GM12878 (cell line): ENCODE data around the gene GLT6D1. TPM values are rescaled to one million over a fixed set of nuclear protein-coding genes. Genes with fewer than 3 reads are reported as not detected.

Source experiments
- ATAC-seq: fragments of 200-7000 bp; cut with Tn5 transposase; 3 replicates; pipeline ENCODE4 v1.9.1; 2020; ENCODE audit warnings: mild to moderate bottlenecking, moderate library complexity
- BruUV-seq: library from RNA; stranded (reverse); fragments of 400-500 nt; replicated peaks from 2 replicates; lab custom pipeline; 2021; lab: Mats Ljungman, UMichigan
- CTCF ChIA-PET: fragments of 300-600 bp; sonication (Branson Sonifier 250); formaldehyde crosslinking; extraction: SDS; loops from one replicate; lab custom pipeline; 2021; ENCODE audit warnings: inconsistent platforms; lab: Yijun Ruan, JAX
- POLR2A ChIA-PET: fragments of 350-600 bp; formaldehyde crosslinking; extraction: SDS; loops from one replicate; lab custom pipeline; 2021; ENCODE audit warnings: inconsistent platforms; lab: Charles Lee
- RAD21 ChIA-PET: fragments of 300-600 bp; sonication (Branson Sonifier 250); formaldehyde crosslinking; loops from one replicate; lab custom pipeline; 2023; ENCODE audit warnings: antibody characterized with exemption; ENCODE audit not compliant: unreplicated experiment; lab: Charles Lee
- SMC1A ChIA-PET: fragments of 300-600 bp; sonication (Branson Sonifier 250); formaldehyde crosslinking; loops from one replicate; lab custom pipeline; 2023; ENCODE audit not compliant: unreplicated experiment, uncharacterized antibody; lab: Charles Lee
- DNase-seq: peaks from one replicate; pipeline ENCODE4 v3.0.0-alpha.2; 2011; ENCODE audit warnings: low read depth, low spot score
- FAIRE-seq: peaks from 3 replicates; lab custom pipeline; 2011; peaks lifted over from hg19 to GRCh38; lab: Jason Lieb, UNC
- H2AFZ ChIP-seq: 2 replicates; pipeline ENCODE4 v1.6.0; 2011; ENCODE audit warnings: low read depth, low read length, control low read depth; ENCODE audit not compliant: control insufficient read depth
- H3K27ac ChIP-seq: 2 replicates; pipeline ENCODE4 v1.5.1; 2011; ENCODE audit warnings: control low read depth; ENCODE audit not compliant: control insufficient read depth, insufficient read depth
- H3K27me3 ChIP-seq, 2 experiments: replicated peaks in 1 of 2; 2 replicates each; pipeline versions ENCODE4 v1.6.0 to v1.6.1; 2011; ENCODE audit warnings: low read length in 1 of 2; ENCODE audit not compliant: control insufficient read depth in 2 of 2, insufficient read depth in 2 of 2
- H3K36me3 ChIP-seq, 2 experiments: 2 replicates each; pipeline ENCODE4 v1.5.1; 2011; ENCODE audit warnings: low read length in 1 of 2; ENCODE audit not compliant: control insufficient read depth in 2 of 2, insufficient read depth in 2 of 2
- H3K4me1 ChIP-seq: 2 replicates; pipeline ENCODE4 v1.6.1; 2011; ENCODE audit warnings: mild to moderate bottlenecking, low read length, moderate library complexity, mixed read lengths; ENCODE audit not compliant: control insufficient read depth, insufficient read depth
- H3K4me2 ChIP-seq: 2 replicates; pipeline ENCODE4 v1.6.0; 2011; ENCODE audit warnings: control low read depth; ENCODE audit not compliant: control insufficient read depth, insufficient read depth
- H3K4me3 ChIP-seq: fragments of 200-600 bp; sonication (generic); 2 replicates; pipeline ENCODE4 v1.5.1; 2016
- H3K79me2 ChIP-seq: 2 replicates; pipeline ENCODE4 v1.6.0; 2011; ENCODE audit warnings: low read length; ENCODE audit not compliant: control insufficient read depth, insufficient read depth
- H3K9ac ChIP-seq: 2 replicates; pipeline ENCODE4 v1.8.0; 2011; ENCODE audit warnings: low read length, control low read depth, mixed read lengths; ENCODE audit not compliant: control insufficient read depth, insufficient read depth
- H3K9me3 ChIP-seq: replicated peaks from 3 replicates; pipeline ENCODE4 v1.5.1; 2011; ENCODE audit warnings: mild to moderate bottlenecking, low read length; ENCODE audit not compliant: control insufficient read depth, insufficient read depth
- H4K20me1 ChIP-seq: 2 replicates; pipeline ENCODE4 v1.6.0; 2011; ENCODE audit not compliant: control insufficient read depth, insufficient read depth
- ATF3 ChIP-seq: IDR thresholded peaks from 2 replicates; pipeline ENCODE4 v1.6.1; 2011; ENCODE audit warnings: low read depth, mild to moderate bottlenecking, low read length, moderate library complexity, borderline replicate concordance; ENCODE audit errors: extremely low read depth
- CBX3 ChIP-seq: fragments of 200-600 bp; sonication (generic); IDR thresholded peaks from 2 replicates; pipeline ENCODE4 v1.6.1; 2016; ENCODE audit warnings: low read depth, borderline replicate concordance
- CREM ChIP-seq: IDR thresholded peaks from 2 replicates; pipeline ENCODE4 v1.6.1; 2014; ENCODE audit warnings: antibody characterized with exemption, low read depth
- HSF1 ChIP-seq: fragments of 150-350 bp; IDR thresholded peaks from 2 replicates; pipeline ENCODE4 v1.6.1; 2014; ENCODE audit warnings: mild to moderate bottlenecking, low read depth, low read length
- IKZF2 ChIP-seq, 2 experiments: fragments of 450-650 bp; IDR thresholded peaks; 2 replicates each; pipeline ENCODE4 v1.6.1; 2017; ENCODE audit warnings: mild to moderate bottlenecking in 2 of 2, moderate library complexity in 2 of 2
- JUND ChIP-seq: IDR thresholded peaks from 2 replicates; pipeline ENCODE4 v1.6.1; 2012; ENCODE audit warnings: low read depth, mild to moderate bottlenecking, low read length, improper control_type of control experiment, moderate library complexity
- NFXL1 ChIP-seq: fragments of 450-650 bp; IDR thresholded peaks from 2 replicates; pipeline ENCODE4 v1.6.1; 2017; ENCODE audit warnings: antibody characterized with exemption, mild to moderate bottlenecking, borderline replicate concordance
- SMAD1 ChIP-seq: fragments of 450-650 bp; IDR thresholded peaks from 2 replicates; pipeline ENCODE4 v1.6.1; 2018; ENCODE audit warnings: mild to moderate bottlenecking, low read depth; ENCODE audit not compliant: partially characterized antibody
- SMAD5 ChIP-seq: IDR thresholded peaks from 2 replicates; pipeline ENCODE4 v1.6.1; 2016; ENCODE audit warnings: antibody characterized with exemption, low read depth
- SREBF2 ChIP-seq: IDR thresholded peaks from 2 replicates; pipeline ENCODE4 v1.6.1; 2012; ENCODE audit warnings: mild to moderate bottlenecking, low read length
- WRNIP1 ChIP-seq: IDR thresholded peaks from 2 replicates; pipeline ENCODE4 v1.6.1; 2011; ENCODE audit warnings: low read depth, low read length, improper control_type of control experiment, borderline replicate concordance
- ZBED1 ChIP-seq: IDR thresholded peaks from 2 replicates; pipeline ENCODE4 v1.6.1; 2016; ENCODE audit warnings: borderline replicate concordance
- ZNF592 ChIP-seq: fragments of 450-650 bp; IDR thresholded peaks from 2 replicates; pipeline ENCODE4 v1.6.1; 2017; ENCODE audit warnings: mild to moderate bottlenecking, moderate library complexity
- WGBS: methylation state at CpG from one replicate; pipeline ENCODE4 v1.1.6; 2016; ENCODE audit warnings: low lambda C conversion rate; ENCODE audit not compliant: insufficient replicate concordance, insufficient coverage; ENCODE audit errors: missing lambda C conversion rate; 5-methylcytosine and 5-hydroxymethylcytosine counted together
- in situ Hi-C: fragments of 300-500 bp; cut with MboI; formaldehyde crosslinking; loops from 9 replicates; pipeline ENCODE4 v1.14.3; 2018; ENCODE audit warnings: mixed read lengths
- intact Hi-C: fragments of 100-400 bp; cut with micrococcal nuclease; formaldehyde crosslinking; loops from one replicate; pipeline ENCODE4 v1.14.2; 2022; ENCODE audit not compliant: unreplicated experiment
- polyA plus RNA-seq, 11 experiments: library from polyadenylated mRNA; depleted of rRNA in 4 of 11; unstranded in 6 of 11; stranded (reverse) in 5 of 11; fragments of >200 nt; fragmentation: Nextera tagmentation in 4 of 11; fragmentation: Illumina TruSeq in 1 of 11; extraction: Ambion mirVana in 4 of 11; extraction: Trizol in 1 of 11; gene quantifications; 1 replicate in 1 of 11; 2 replicates in 10 of 11; pipeline versions ENCODE4 v1.2.1 to v1.2.3, GENCODE V29; 2011 to 2016; ENCODE audit warnings: inconsistent platforms in 2 of 11, missing spikeins in 2 of 11, low read depth in 1 of 11
- total RNA-seq, 4 experiments: library from RNA; depleted of rRNA in 3 of 4; stranded (reverse); fragments of >200 nt in 3 of 4; fragmentation: Illumina TruSeq in 1 of 4; extraction: Trizol in 1 of 4; gene quantifications; 2 replicates each; pipeline versions ENCODE4 v1.2.1 to v1.2.3, GENCODE V29; 2013 to 2021

Gene GLT6D1
- total and polyA plus RNA-seq, 10 of the 15 experiments (the other 5 are each of a cell fraction or from before 2014, with no cell fraction given) = not detected

GRCh38 chr9:135665795-135666189, 26.5 kb upstream of the GLT6D1 start:
- ChIA-PET SMC1A (no interaction called here), POLR2A (no interaction called here)
- H3K4me1 ChIP-seq = no peaks in the 10 kb centered on the region
- no peaks in the 10 kb centered on the region for H4K20me1 ChIP-seq
- intact Hi-C loops = no loop called here
- no peak for TF ChIP-seq WRNIP1
- TF ChIP-seq ZNF592 = no peak
- TF ChIP-seq ATF3 = no peak
- TF ChIP-seq HSF1 = no peak
- TF ChIP-seq NFXL1 = no peak
- no peak for TF ChIP-seq ZBED1
- no peak for TF ChIP-seq JUND
- no peak for TF ChIP-seq SREBF2
- TF ChIP-seq CBX3 = no peak
- no peak for TF ChIP-seq IKZF2 (IDR thresholded peaks at IDR 0.05)
- TF ChIP-seq SMAD1 = no peak
- no peak for TF ChIP-seq SMAD5
- TF ChIP-seq CREM = no peak
- TF ChIP-seq, all 136 proteins: peak for 0
- Histone ChIP-seq H2AFZ (no peak overlapping the region), H3K36me3 (no peaks in the 10 kb centered on the region), H3K27me3 (no peaks in the 10 kb centered on the region), H3K9me3 (no peaks in the 10 kb centered on the region), H3K27ac (no peak overlapping the region), H3K9ac (no peak overlapping the region), H3K4me3 (no peak overlapping the region), H3K79me2 (no peaks in the 10 kb centered on the region), H3K4me2 (no peak overlapping the region)
- DNase-seq (no peak), ATAC-seq (no peak), FAIRE-seq (no peak)
- RAD21 ChIA-PET = no interaction called here
- BruUV-seq = no TSS peak
- CTCF ChIA-PET = no interaction called here
- WGBS = 37% methylated on average over 12 of the region's 12 CpGs
- in situ Hi-C loops = no loop called here
